SU-DHL-6 (cell line): ENCODE data around the gene MOB1A.
A peak's percentile ranks its signal among the peaks of the same experiment; 100 is the strongest.

Experiments
- H2AFZ ChIP-seq: fragments of 200-600 bp; sonication (generic); 2 replicates; pipeline ENCODE4 v1.6.1; 2014; ENCODE audit warnings: low read depth, mild to moderate bottlenecking, moderate library complexity, mixed read lengths, antibody characterized with exemption, low read length; ENCODE audit not compliant: severe bottlenecking
- H3F3A ChIP-seq: fragments of 200-600 bp; shearing (Covaris generic); 2 replicates; pipeline ENCODE4 v1.6.0; 2016; ENCODE audit warnings: antibody characterized with exemption, mild to moderate bottlenecking; ENCODE audit not compliant: insufficient read depth
- H3K27ac ChIP-seq: fragments of 200-600 bp; sonication (generic); 2 replicates; pipeline ENCODE4 v1.5.1; 2016; ENCODE audit warnings: low read depth, mild to moderate bottlenecking, low read length, moderate library complexity, mixed read lengths
- H3K27me3 ChIP-seq: fragments of 200-600 bp; sonication (generic), shearing (Covaris generic); 2 replicates; pipeline ENCODE4 v1.6.0; 2014; ENCODE audit warnings: mild to moderate bottlenecking, low read length
- H3K36me3 ChIP-seq: fragments of 200-600 bp; sonication (generic); 2 replicates; pipeline ENCODE4 v1.6.1; 2014; ENCODE audit warnings: mild to moderate bottlenecking, low read length, mixed read lengths
- H3K4me2 ChIP-seq: fragments of 300-600, 200-600 bp; shearing (Covaris generic), sonication (generic); 2 replicates; pipeline ENCODE4 v1.6.0; 2014; ENCODE audit warnings: low read length, low read depth, mild to moderate bottlenecking; ENCODE audit not compliant: poor library complexity, severe bottlenecking
- H3K4me3 ChIP-seq: fragments of 200-600 bp; sonication (generic); 2 replicates; pipeline ENCODE4 v1.5.1; 2014; ENCODE audit warnings: antibody characterized with exemption, low read length, mild to moderate bottlenecking, mixed read lengths; ENCODE audit not compliant: insufficient read depth, poor library complexity, severe bottlenecking
- H3K79me2 ChIP-seq: fragments of 200-600 bp; sonication (generic); 2 replicates; pipeline ENCODE4 v1.6.1; 2014; ENCODE audit warnings: mild to moderate bottlenecking, low read length, moderate library complexity; ENCODE audit not compliant: insufficient read depth
- H3K9ac ChIP-seq: fragments of 200-600 bp; sonication (generic); 2 replicates; pipeline ENCODE4 v1.7.0; 2014; ENCODE audit warnings: mild to moderate bottlenecking, low read length
- H3K9me2 ChIP-seq: fragments of 200-600 bp; sonication (generic); replicated peaks from 2 replicates; pipeline ENCODE4 v1.6.1; 2014; ENCODE audit warnings: low read length; ENCODE audit not compliant: insufficient read depth
- H3K9me3 ChIP-seq: fragments of 200-600 bp; sonication (generic); 2 replicates; pipeline ENCODE4 v1.6.1; 2014; ENCODE audit warnings: low read length, mixed read lengths; ENCODE audit not compliant: insufficient read depth
- H4K20me1 ChIP-seq: fragments of 200-600 bp; sonication (generic); 2 replicates; pipeline ENCODE4 v1.6.1; 2014; ENCODE audit warnings: low read depth, mild to moderate bottlenecking, antibody characterized with exemption, low read length, moderate library complexity, mixed read lengths
- EZH2phosphoT487 ChIP-seq: fragments of 200-600 bp; sonication (generic), shearing (Covaris generic); conservative IDR thresholded peaks from 2 replicates; pipeline ENCODE4 v1.6.1; 2018; ENCODE audit warnings: mild to moderate bottlenecking, antibody characterized with exemption, low read length, moderate library complexity, mixed read lengths
- TF ChIP-seq, protein P1 (sequence below): fragments of 200-600 bp; sonication (generic); IDR thresholded peaks from one replicate; pipeline ENCODE4 v1.5.1; 2017; ENCODE audit warnings: antibody characterized with exemption, mild to moderate bottlenecking, low read length, moderate library complexity; ENCODE audit not compliant: insufficient read depth, poor library complexity, severe bottlenecking

MOB1A gene

DNA sequence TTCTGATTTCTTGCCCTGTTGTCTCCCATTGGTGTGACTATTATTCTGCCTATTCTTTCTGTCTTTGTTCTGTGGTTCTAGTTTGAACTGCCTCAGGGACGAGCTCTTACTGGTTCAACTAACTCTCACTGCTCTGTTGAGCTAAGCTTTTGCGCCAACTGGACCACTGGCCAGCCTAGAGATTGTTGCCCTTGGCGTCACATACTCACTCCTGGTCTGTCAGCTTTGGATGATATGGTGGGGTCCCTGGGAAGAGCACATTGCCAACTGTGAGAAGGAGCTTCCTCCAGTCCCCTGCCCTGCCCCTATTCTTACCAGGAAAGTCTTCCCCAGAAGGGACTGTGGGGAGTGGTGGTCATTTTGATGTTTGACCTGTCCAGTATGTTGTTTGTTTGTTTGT is 25.8 kb upstream of the MOB1A start:
- TF ChIP-seq, protein P1, sequence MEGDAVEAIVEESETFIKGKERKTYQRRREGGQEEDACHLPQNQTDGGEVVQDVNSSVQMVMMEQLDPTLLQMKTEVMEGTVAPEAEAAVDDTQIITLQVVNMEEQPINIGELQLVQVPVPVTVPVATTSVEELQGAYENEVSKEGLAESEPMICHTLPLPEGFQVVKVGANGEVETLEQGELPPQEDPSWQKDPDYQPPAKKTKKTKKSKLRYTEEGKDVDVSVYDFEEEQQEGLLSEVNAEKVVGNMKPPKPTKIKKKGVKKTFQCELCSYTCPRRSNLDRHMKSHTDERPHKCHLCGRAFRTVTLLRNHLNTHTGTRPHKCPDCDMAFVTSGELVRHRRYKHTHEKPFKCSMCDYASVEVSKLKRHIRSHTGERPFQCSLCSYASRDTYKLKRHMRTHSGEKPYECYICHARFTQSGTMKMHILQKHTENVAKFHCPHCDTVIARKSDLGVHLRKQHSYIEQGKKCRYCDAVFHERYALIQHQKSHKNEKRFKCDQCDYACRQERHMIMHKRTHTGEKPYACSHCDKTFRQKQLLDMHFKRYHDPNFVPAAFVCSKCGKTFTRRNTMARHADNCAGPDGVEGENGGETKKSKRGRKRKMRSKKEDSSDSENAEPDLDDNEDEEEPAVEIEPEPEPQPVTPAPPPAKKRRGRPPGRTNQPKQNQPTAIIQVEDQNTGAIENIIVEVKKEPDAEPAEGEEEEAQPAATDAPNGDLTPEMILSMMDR: no peak
- no peak for TF ChIP-seq EZH2phosphoT487
- Histone ChIP-seq H3K9me2 (no peaks in the 10 kb centered on the region), H3F3A (no peaks in the 10 kb centered on the region), H3K27me3 (no peaks in the 10 kb centered on the region), H3K9me3 (no peaks in the 10 kb centered on the region), H3K9ac (no peak overlapping the region), H2AFZ (no peak overlapping the region), H3K36me3 (peaks cover 19% of the 10 kb centered on the region; the same call in 1 of the 2 replicates), H3K4me2 (no peak overlapping the region), H3K27ac (no peak overlapping the region), H3K79me2 (peaks cover 90% of the 10 kb centered on the region), H3K4me3 (no peak overlapping the region), H4K20me1 (peaks cover 28% of the 10 kb centered on the region)

DNA sequence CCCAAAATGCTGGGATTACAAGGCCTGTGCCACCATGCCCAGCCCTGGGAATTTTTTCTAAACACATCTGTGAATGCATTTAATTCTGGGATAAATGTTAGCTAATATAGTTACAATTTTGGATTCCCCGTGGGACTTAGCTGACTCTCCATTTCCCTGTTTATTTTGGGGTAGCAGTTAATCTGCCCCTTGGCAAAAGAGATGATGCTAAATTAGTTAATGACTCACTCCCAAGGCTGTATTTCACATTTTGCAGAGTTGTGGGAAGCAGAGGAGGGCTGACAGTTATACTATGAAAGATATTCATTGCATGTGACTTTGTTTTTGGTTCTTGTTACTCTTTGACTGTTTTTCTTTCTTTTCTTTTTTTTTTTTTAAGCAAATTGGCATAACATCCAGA is 22.9 kb upstream of the MOB1A start:
- Histone ChIP-seq H3F3A (peaks cover 4% of the 10 kb centered on the region; the same call in 1 of the 2 replicates), H3K9me3 (no peaks in the 10 kb centered on the region), H3K4me3 (no peak overlapping the region), H3K36me3 (peaks cover 12% of the 10 kb centered on the region; the same call in 1 of the 2 replicates), H3K9me2 (no peaks in the 10 kb centered on the region), H3K27ac (no peak overlapping the region), H3K79me2 (peaks cover 80% of the 10 kb centered on the region), H3K27me3 (no peaks in the 10 kb centered on the region), H3K4me2 (peak overlapping the region; percentile 85), H2AFZ (no peak overlapping the region), H3K9ac (no peak overlapping the region), H4K20me1 (peaks cover 28% of the 10 kb centered on the region)
- TF ChIP-seq, protein P1: no peak
- no peak for TF ChIP-seq EZH2phosphoT487

DNA sequence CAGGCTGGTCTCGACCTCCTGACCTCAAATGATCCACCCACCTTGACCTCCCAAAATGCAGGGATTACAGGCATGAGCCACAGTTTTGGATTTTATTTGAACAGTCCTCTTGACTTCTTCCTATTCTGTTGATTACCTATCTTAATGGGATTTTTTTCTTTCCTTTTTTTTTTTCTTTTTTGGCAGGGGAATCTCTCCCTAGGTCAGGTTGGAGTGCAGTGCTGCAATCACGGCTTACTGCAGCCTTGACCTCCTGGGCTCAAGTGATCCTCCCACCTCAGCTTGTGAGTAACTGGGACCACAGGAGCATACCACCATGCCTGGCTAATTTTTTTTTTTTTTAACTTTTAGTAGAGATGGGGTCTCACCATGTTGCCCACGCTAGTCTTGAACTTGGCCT is 22.5 kb upstream of the MOB1A start:
- peaks cover 5% of the 10 kb centered on the region; the same call in 1 of the 2 replicates for H3F3A ChIP-seq
- H3K9ac ChIP-seq: 0 out of 2 replicates have a peak overlapping the region, but pooled peaks have one; percentile 95
- no peak overlapping the region for H3K27ac ChIP-seq
- H4K20me1 ChIP-seq: peaks cover 28% of the 10 kb centered on the region
- no peak for TF ChIP-seq EZH2phosphoT487
- TF ChIP-seq, protein P1: no peak
- H3K36me3 ChIP-seq: peaks cover 12% of the 10 kb centered on the region; the same call in 1 of the 2 replicates
- H3K79me2 ChIP-seq: peaks cover 76% of the 10 kb centered on the region
- peak overlapping the region; percentile 85 for H3K4me2 ChIP-seq
- H3K9me2 ChIP-seq: no peaks in the 10 kb centered on the region
- H2AFZ ChIP-seq: no peak overlapping the region
- H3K27me3 ChIP-seq: no peaks in the 10 kb centered on the region
- H3K4me3 ChIP-seq: no peak overlapping the region
- H3K9me3 ChIP-seq: no peaks in the 10 kb centered on the region
